ENCODE results near the gene CLCC1. TPM values are rescaled to one million over a fixed set of nuclear protein-coding genes. Genes with fewer than 3 reads are reported as not detected.
"Not testable (repeated sequence)": the region's sequence is repeated elsewhere in the genome, so short reads cannot be mapped to it uniquely, and the experiment has no call there.

Gene CLCC1
- total and polyA plus RNA-seq, 11 donors: 7.9 to 33.0 (median 27.0) TPM

GRCh38 chr1:108933944-108934343 lies 29.3 kb downstream of the CLCC1 start:
- H3K27me3 ChIP-seq: no peaks in the 10 kb centered on the region
- no peaks in the 10 kb centered on the region for H3K4me1 ChIP-seq
- peaks cover 0 to 98% (median 97%) of the 10 kb centered on the region in 9 donors for H3K36me3 ChIP-seq
- TF ChIP-seq CTCF (IDR thresholded peaks at IDR 0.05) (no peak), POLR2A (IDR thresholded peaks at IDR 0.05) (no peak)
- ATAC-seq (no peak), DNase-seq (no peak)
- H3K27ac ChIP-seq: no peak overlapping the region
- H3K4me3 ChIP-seq: no peak overlapping the region
- no peaks in the 10 kb centered on the region for H3K9me3 ChIP-seq
- 84 to 95% (median 92%) methylated on average over 5 of the region's 5 CpGs for WGBS, 4 donors
- intact Hi-C loops (cut with DNase I): loop anchor here in 1 of 10 donors (10.0 kb wide), 1 partner anchor 61 kb away; no protein-coding TSS in a partner anchor

- not testable (repeated sequence) for H3K27me3 ChIP-seq, H3K27ac ChIP-seq, H3K9me3 ChIP-seq, DNase-seq, ATAC-seq, H3K4me1 ChIP-seq, H3K4me3 ChIP-seq
- H3K36me3 ChIP-seq: peaks cover 0 to 100% (median 90%) of the 10 kb centered on the region in 9 donors
- WGBS, 4 donors: 94 to 100% (median 96%) methylated on average over 1 of the region's 1 CpG
- intact Hi-C loops (cut with DNase I): loop anchor here in 1 of 10 donors (10.0 kb wide), 1 partner anchor 67 kb away; no protein-coding TSS in a partner anchor
Observed at GRCh38 chr1:108927565-108927964, 35.7 kb downstream of the CLCC1 start.

GRCh38 chr1:108925920-108926319 lies 37.4 kb downstream of the CLCC1 start:
- ATAC-seq (no peak), DNase-seq (no peak)
- no peak for TF ChIP-seq POLR2A (IDR thresholded peaks at IDR 0.05)
- TF ChIP-seq CTCF (IDR thresholded peaks at IDR 0.05): no peak
- no peaks in the 10 kb centered on the region for H3K4me1 ChIP-seq
- no peaks in the 10 kb centered on the region for H3K27me3 ChIP-seq
- intact Hi-C loops (cut with DNase I): loop anchor here in 1 of 10 donors (10.0 kb wide), 1 partner anchor 69 kb away; no protein-coding TSS in a partner anchor
- WGBS, 4 donors: 94 to 97% (median 96%) methylated on average over 2 of the region's 2 CpGs
- H3K27ac ChIP-seq: no peak overlapping the region
- no peaks in the 10 kb centered on the region for H3K9me3 ChIP-seq
- H3K36me3 ChIP-seq: peaks cover 0 to 86% (median 75%) of the 10 kb centered on the region in 9 donors
- no peak overlapping the region for H3K4me3 ChIP-seq

GRCh38 chr1:108916788-108917187 lies 46.5 kb downstream of the CLCC1 start:
- TF ChIP-seq POLR2A (IDR thresholded peaks at IDR 0.05) (no peak), CTCF (IDR thresholded peaks at IDR 0.05) (no peak)
- Histone ChIP-seq H3K27me3 (no peaks in the 10 kb centered on the region), H3K4me1 (peaks cover 0 to 11% (median 0%) of the 10 kb centered on the region in 12 donors), H3K27ac (no peak overlapping the region), H3K36me3 (no peaks in the 10 kb centered on the region), H3K9me3 (no peaks in the 10 kb centered on the region), H3K4me3 (no peak overlapping the region)
- ATAC-seq (no peak), DNase-seq (no peak)
- 93 to 96% (median 95%) methylated on average over 2 of the region's 2 CpGs for WGBS, 4 donors
- intact Hi-C loops (cut with DNase I): no loop called here

Other genes with a start within 250 kb of the CLCC1 start
- 10 to 100 TPM; 22.4 to 42.7 (median 26.1) TPM for gene STXBP3, start 216.8 kb downstream of the CLCC1 start, total RNA-seq
- gene STXBP3, start 216.8 kb downstream of the CLCC1 start, polyA plus RNA-seq: 10 to 100 TPM; 19.2 to 28.8 TPM
- under 1 TPM in 1 of 9 donors, not detected in 8; 0.59 TPM for gene AKNAD1, start 106.4 kb downstream of the CLCC1 start, total RNA-seq
- under 1 TPM in 1 of 2 donors, not detected in 1; 0.14 TPM for gene AKNAD1, start 106.4 kb downstream of the CLCC1 start, polyA plus RNA-seq
- gene GPSM2, start 86.5 kb downstream of the CLCC1 start, total RNA-seq: 1 to 10 TPM in 8 of 9 donors, under 1 TPM in 1; 1.00 to 7.0 (median 2.4) TPM
- 1 to 10 TPM in 1 of 2 donors, under 1 TPM in 1; 0.72 to 4.4 TPM for gene GPSM2, start 86.5 kb downstream of the CLCC1 start, polyA plus RNA-seq
- gene WDR47, start 78.6 kb upstream of the CLCC1 start, total RNA-seq: 10 to 100 TPM; 12.2 to 22.3 (median 14.9) TPM
- gene WDR47, start 78.6 kb upstream of the CLCC1 start, polyA plus RNA-seq: 1 to 10 TPM; 2.6 to 8.5 TPM
- gene TAF13, start 112.5 kb upstream of the CLCC1 start, total RNA-seq: 10 to 100 TPM; 34.8 to 72.1 (median 55.4) TPM
- 10 to 100 TPM; 38.1 to 83.9 TPM for gene TAF13, start 112.5 kb upstream of the CLCC1 start, polyA plus RNA-seq
- gene TMEM167B, start 127.3 kb upstream of the CLCC1 start, total RNA-seq: 10 to 100 TPM; 14.1 to 52.9 (median 29.9) TPM
- 10 to 100 TPM; 10.8 to 27.3 TPM for gene TMEM167B, start 127.3 kb upstream of the CLCC1 start, polyA plus RNA-seq
- gene ELAPOR1, start 150.6 kb upstream of the CLCC1 start, total RNA-seq: under 1 TPM in 7 of 9 donors, not detected in 2; 0.11 to 0.83 (median 0.31) TPM
- gene ELAPOR1, start 150.6 kb upstream of the CLCC1 start, polyA plus RNA-seq: under 1 TPM; 0.04 to 0.11 TPM

All from heart left ventricle (tissue), 16 donors.